Urinary bladder (tissue), 4 donors: Measurements from ENCODE around the gene RAPGEF5. TPM values are rescaled to one million over a fixed set of nuclear protein-coding genes. Genes with fewer than 3 reads are reported as not detected.

Experiments
- DNase-seq: peaks from one replicate; pipeline ENCODE4 v3.0.0-alpha.2; 2015; ENCODE audit errors: extremely low spot score
- H3K27ac ChIP-seq: one replicate; pipeline ENCODE4 v1.5.1; 2013; ENCODE audit warnings: low read depth, mild to moderate bottlenecking, moderate library complexity
- H3K36me3 ChIP-seq: one replicate; pipeline ENCODE4 v1.6.1; 2013; ENCODE audit warnings: mild to moderate bottlenecking, moderate library complexity; ENCODE audit not compliant: insufficient read depth
- H3K4me1 ChIP-seq: one replicate; pipeline ENCODE4 v1.6.1; 2013; ENCODE audit warnings: mild to moderate bottlenecking, moderate library complexity; ENCODE audit not compliant: insufficient read depth
- H3K4me3 ChIP-seq: one replicate; pipeline ENCODE4 v1.5.1; 2013; ENCODE audit warnings: low read depth, low read length
- WGBS: extraction: QIAGEN DNeasy Blood & Tissue Kit; methylation state at CpG from one replicate; pipeline ENCODE4 v1.1.7; 2013; 5-methylcytosine and 5-hydroxymethylcytosine counted together
- polyA plus RNA-seq: library from polyadenylated mRNA; stranded (reverse); fragments of 200-250 nt; gene quantifications from one replicate; pipeline ENCODE4 v1.2.3, GENCODE V29; 2013
- total RNA-seq: library from RNA; depleted of rRNA; stranded (reverse); fragments of >200 nt; gene quantifications from one replicate; pipeline ENCODE4 v1.2.3, GENCODE V29; 2014
- donor health status: healthy with polysubstance abuse.
- donor health status: healthy.

The RAPGEF5 gene
- total and polyA plus RNA-seq, 2 donors, result 12.6 to 99.1 TPM

- no peaks in the 10 kb centered on the region for H3K4me1 ChIP-seq
- no peak overlapping the region for H3K4me3 ChIP-seq
- no peak overlapping the region for H3K27ac ChIP-seq
- DNase-seq, result no peak
- WGBS, result 77% methylated on average over 4 of the region's 4 CpGs
- no peaks in the 10 kb centered on the region for H3K36me3 ChIP-seq
These were observed 200.7 kb downstream of the RAPGEF5 start for GRCh38 chr7:22156205-22156604.

DNA sequence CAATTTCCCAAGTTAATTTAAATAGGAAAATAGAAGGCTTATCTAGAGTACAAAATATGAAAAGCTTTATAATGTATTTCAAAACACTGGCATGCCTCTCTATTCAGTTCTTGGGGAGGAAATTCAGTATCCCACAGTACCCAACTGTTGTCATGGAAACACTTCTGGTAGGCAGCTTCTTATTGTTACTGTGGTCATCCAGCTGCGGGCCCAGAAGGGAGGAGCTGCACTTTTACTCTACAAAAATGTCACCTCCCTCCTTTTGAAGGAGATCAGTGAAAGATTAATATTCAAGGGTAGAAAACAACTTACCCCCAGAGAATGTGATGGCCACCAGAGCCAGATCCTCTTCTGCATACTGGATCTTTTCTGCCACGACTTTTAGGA lies 202.8 kb downstream of the RAPGEF5 start:
- no peaks in the 10 kb centered on the region for H3K36me3 ChIP-seq
- WGBS, result 54% methylated on average over 2 of the region's 2 CpGs
- no peaks in the 10 kb centered on the region for H3K4me1 ChIP-seq
- no peak for DNase-seq
- no peak overlapping the region for H3K4me3 ChIP-seq
- no peak overlapping the region for H3K27ac ChIP-seq

GRCh38 chr7:22153432-22154142 lies 203.4 kb downstream of the RAPGEF5 start:
- WGBS, result 77% methylated on average over 8 of the region's 8 CpGs
- H3K36me3 ChIP-seq, result no peaks in the 10 kb centered on the region
- H3K27ac ChIP-seq, result no peak overlapping the region
- H3K4me1 ChIP-seq, result no peaks in the 10 kb centered on the region
- DNase-seq, result no peak
- no peak overlapping the region for H3K4me3 ChIP-seq

- H3K27ac ChIP-seq, result no peak overlapping the region
- no peaks in the 10 kb centered on the region for H3K36me3 ChIP-seq
- H3K4me3 ChIP-seq, result no peak overlapping the region
- WGBS, result 96% methylated on average over 3 of the region's 3 CpGs
- no peaks in the 10 kb centered on the region for H3K4me1 ChIP-seq
- no peak for DNase-seq
These were observed 204.3 kb downstream of the RAPGEF5 start for GRCh38 chr7:22152690-22153089.

DNA sequence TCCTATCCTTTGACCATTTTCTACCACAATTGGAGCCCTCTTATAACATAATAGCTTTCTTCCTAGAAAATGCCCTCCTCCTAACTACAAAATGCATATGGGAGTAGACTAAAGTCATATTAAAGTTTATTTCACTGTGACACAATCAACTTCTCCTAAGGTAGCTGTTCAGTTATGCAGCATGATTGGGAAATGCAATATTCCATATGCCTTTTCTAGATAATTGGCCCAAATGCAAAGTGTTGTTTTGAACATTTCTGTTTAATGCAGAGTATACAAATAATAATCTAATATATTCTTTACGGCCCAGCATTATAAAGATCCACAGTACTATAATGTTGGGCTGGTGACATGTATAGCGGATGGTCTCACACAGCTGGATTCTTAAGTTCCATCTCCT lies 205.1 kb downstream of the RAPGEF5 start:
- 90% methylated on average over 2 of the region's 2 CpGs for WGBS

DNA sequence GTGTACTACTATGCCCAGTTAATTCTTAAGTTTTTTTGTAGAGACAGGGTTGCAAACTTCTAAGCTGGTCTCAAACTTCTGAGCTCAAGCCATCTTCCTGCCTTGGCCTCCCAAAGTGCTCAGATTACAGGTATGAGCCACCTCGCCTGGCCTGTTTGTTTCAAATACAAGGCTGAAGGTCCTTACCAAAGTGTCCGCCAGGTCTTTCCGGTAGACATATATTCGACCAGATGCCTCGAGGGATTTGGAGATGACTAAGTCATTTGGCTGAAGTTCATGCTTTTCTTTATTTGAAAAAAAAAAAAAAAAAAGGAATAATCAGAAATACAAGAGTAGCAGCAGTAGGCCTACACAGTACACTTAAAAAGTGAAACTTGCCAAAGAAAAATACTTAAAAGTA lies 206.7 kb downstream of the RAPGEF5 start:
- Histone ChIP-seq H3K4me1 (no peaks in the 10 kb centered on the region), H3K36me3 (no peaks in the 10 kb centered on the region), H3K27ac (no peak overlapping the region), H3K4me3 (no peak overlapping the region)
- WGBS, result 66% methylated on average over 5 of the region's 5 CpGs
- no peak for DNase-seq

More for the DNA sequence above, 205.1 kb downstream of the RAPGEF5 start:
- no peak overlapping the region for H3K27ac ChIP-seq
- H3K36me3 ChIP-seq, result no peaks in the 10 kb centered on the region
- no peak overlapping the region for H3K4me3 ChIP-seq
- no peak for DNase-seq
- no peaks in the 10 kb centered on the region for H3K4me1 ChIP-seq

- Histone ChIP-seq H3K4me3 (no peak overlapping the region), H3K4me1 (no peaks in the 10 kb centered on the region), H3K36me3 (no peaks in the 10 kb centered on the region), H3K27ac (no peak overlapping the region)
- WGBS, result 84% methylated on average over 3 of the region's 3 CpGs
- DNase-seq, result no peak
These were observed 209.1 kb downstream of the RAPGEF5 start for GRCh38 chr7:22147868-22148267.

GRCh38 chr7:22146961-22147512 lies 209.9 kb downstream of the RAPGEF5 start:
- DNase-seq, result no peak
- H3K36me3 ChIP-seq, result no peaks in the 10 kb centered on the region
- no peak overlapping the region for H3K4me3 ChIP-seq
- H3K4me1 ChIP-seq, result no peaks in the 10 kb centered on the region
- WGBS, result 57% methylated on average over 10 of the region's 10 CpGs
- H3K27ac ChIP-seq, result no peak overlapping the region

GRCh38 chr7:22144950-22145349 lies 212.0 kb downstream of the RAPGEF5 start:
- Histone ChIP-seq H3K36me3 (no peaks in the 10 kb centered on the region), H3K4me3 (no peak overlapping the region), H3K4me1 (no peaks in the 10 kb centered on the region), H3K27ac (no peak overlapping the region)
- 61% methylated on average over 5 of the region's 5 CpGs for WGBS
- no peak for DNase-seq

GRCh38 chr7:22143491-22143890 lies 213.5 kb downstream of the RAPGEF5 start:
- WGBS, result 73% methylated on average over 3 of the region's 3 CpGs
- Histone ChIP-seq H3K4me3 (no peak overlapping the region), H3K36me3 (no peaks in the 10 kb centered on the region), H3K4me1 (no peaks in the 10 kb centered on the region), H3K27ac (no peak overlapping the region)
- no peak for DNase-seq

DNA sequence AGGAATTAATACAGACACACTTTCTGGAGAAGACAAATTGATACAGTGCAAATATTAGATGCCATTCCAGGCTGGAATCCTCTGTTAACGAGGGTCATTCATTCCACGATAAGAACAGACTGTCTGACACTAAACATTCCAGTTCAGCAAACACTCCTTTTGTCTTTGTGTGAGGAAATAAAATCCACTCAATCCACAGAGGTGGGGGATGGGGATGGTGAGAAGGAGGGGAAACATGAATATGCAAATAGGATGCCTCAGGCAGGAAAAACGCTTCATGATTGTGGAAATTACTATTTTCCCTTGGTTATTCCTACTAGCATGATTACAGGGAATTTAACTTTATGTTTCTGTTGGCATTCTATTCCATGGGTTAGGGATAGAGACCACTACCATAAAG lies 214.4 kb downstream of the RAPGEF5 start:
- WGBS, result 53% methylated on average over 3 of the region's 3 CpGs
- H3K4me1 ChIP-seq, result no peaks in the 10 kb centered on the region
- H3K36me3 ChIP-seq, result no peaks in the 10 kb centered on the region
- no peak overlapping the region for H3K27ac ChIP-seq
- H3K4me3 ChIP-seq, result no peak overlapping the region
- no peak for DNase-seq

DNA sequence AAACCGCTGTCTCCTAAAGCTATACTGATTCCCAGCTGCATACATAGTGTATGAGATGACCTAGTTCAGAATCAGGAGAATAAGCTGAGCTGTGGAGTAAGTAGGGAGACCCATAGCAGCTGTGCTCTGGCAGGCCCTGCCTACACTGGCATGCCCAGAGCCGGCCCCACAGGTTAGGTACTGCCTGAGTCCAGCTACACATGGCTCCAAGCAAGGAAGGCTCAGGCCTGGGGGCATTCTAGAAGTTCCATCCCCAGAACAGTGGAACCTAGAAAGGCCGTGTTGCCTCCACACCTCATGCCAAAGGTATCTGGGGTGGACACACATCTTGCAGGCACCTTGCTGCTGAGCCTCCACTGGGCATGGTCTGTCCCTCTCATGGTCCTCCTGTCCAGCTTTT lies 215.6 kb downstream of the RAPGEF5 start:
- no peaks in the 10 kb centered on the region for H3K4me1 ChIP-seq
- no peak for DNase-seq
- no peak overlapping the region for H3K27ac ChIP-seq
- H3K36me3 ChIP-seq, result no peaks in the 10 kb centered on the region
- H3K4me3 ChIP-seq, result no peak overlapping the region
- WGBS, result 98% methylated on average over 3 of the region's 3 CpGs

GRCh38 chr7:22140578-22140977 lies 216.4 kb downstream of the RAPGEF5 start:
- DNase-seq, result no peak
- WGBS, result 52% methylated on average over 4 of the region's 4 CpGs
- no peak overlapping the region for H3K4me3 ChIP-seq
- no peaks in the 10 kb centered on the region for H3K36me3 ChIP-seq
- H3K4me1 ChIP-seq, result no peaks in the 10 kb centered on the region
- H3K27ac ChIP-seq, result no peak overlapping the region

DNA sequence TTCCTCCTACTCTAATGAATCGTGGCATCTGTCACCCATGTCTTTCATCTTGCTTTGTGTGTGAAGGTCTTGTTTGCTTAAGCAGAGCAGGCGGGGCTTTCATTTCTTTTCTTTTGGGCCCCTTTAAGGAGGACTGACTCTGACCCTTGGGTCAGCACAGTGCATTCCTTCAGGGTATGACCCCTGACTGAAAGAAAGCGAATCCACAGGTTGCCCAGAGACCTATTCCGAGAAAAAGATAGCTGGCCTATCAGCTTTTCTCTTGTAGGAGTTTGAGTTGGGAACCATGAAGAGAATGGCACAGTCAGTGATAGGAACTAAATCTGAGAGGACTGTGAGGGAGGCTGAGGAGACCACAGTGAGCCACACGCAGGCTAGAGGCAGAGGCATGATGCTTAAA lies 218.1 kb downstream of the RAPGEF5 start:
- H3K36me3 ChIP-seq, result no peaks in the 10 kb centered on the region
- DNase-seq, result no peak
- 94% methylated on average over 5 of the region's 5 CpGs for WGBS
- H3K4me3 ChIP-seq, result no peak overlapping the region
- no peaks in the 10 kb centered on the region for H3K4me1 ChIP-seq
- H3K27ac ChIP-seq, result no peak overlapping the region
